Lower leg skin (tissue), 3 donors: ENCODE measurements around the gene PLA2G2C.

Experiments used
- POLR2A ChIP-seq, 2 donors: fragments of 450-650 bp; IDR thresholded peaks; one replicate each; pipeline ENCODE4 v1.6.1; 2016 to 2017; ENCODE audit warnings: antibody characterized with exemption in 2 of 2, mild to moderate bottlenecking in 1 of 2, moderate library complexity in 1 of 2
- TF ChIP-seq, protein P1 (sequence below), 3 donors: fragments of 450-650 bp; IDR thresholded peaks; one replicate each; pipeline ENCODE4 v1.5.1; 2016; ENCODE audit warnings: antibody characterized with exemption in 3 of 3, mild to moderate bottlenecking in 3 of 3, moderate library complexity in 2 of 3

DNA sequence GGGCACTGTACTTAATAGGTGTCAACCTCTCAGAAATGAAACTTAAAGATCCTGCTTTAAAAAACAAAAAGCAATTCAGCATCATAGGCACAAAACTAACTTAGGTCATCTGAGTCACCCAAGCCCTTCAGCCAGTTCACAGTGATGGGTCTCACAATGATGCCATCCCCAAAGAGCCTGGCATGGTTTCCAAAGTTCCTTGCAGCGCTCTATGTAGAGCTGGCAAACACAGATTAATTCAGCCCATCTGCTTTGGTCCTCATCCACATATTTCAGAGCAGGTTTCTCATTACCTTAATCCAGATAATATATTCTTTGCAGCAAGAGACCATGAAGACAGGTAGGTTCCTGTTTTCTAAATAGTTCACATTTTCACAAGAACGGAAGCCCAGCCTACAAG lies 14.6 kb upstream of the PLA2G2C start:
- TF ChIP-seq, protein P1, sequence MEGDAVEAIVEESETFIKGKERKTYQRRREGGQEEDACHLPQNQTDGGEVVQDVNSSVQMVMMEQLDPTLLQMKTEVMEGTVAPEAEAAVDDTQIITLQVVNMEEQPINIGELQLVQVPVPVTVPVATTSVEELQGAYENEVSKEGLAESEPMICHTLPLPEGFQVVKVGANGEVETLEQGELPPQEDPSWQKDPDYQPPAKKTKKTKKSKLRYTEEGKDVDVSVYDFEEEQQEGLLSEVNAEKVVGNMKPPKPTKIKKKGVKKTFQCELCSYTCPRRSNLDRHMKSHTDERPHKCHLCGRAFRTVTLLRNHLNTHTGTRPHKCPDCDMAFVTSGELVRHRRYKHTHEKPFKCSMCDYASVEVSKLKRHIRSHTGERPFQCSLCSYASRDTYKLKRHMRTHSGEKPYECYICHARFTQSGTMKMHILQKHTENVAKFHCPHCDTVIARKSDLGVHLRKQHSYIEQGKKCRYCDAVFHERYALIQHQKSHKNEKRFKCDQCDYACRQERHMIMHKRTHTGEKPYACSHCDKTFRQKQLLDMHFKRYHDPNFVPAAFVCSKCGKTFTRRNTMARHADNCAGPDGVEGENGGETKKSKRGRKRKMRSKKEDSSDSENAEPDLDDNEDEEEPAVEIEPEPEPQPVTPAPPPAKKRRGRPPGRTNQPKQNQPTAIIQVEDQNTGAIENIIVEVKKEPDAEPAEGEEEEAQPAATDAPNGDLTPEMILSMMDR (IDR thresholded peaks at IDR 0.05): no peak
- TF ChIP-seq POLR2A (IDR thresholded peaks at IDR 0.05): no peak
